ENCODE measurements around the gene NME9. TPM values are rescaled to one million over a fixed set of nuclear protein-coding genes. Genes with fewer than 3 reads are reported as not detected.

Gene NME9
- total RNA-seq, 1 experiment from 2014 or later = not detected

GRCh38 chr3:138362538-138362937 lies 32.9 kb upstream of the NME9 start:
- intact Hi-C loops (cut with micrococcal nuclease; ENCODE audit: unreplicated experiment) = no loop called here
- no peaks in the 10 kb centered on the region for H3K27me3 Mint-ChIP-seq (ENCODE audit: insufficient read depth, unreplicated experiment)
- Histone ChIP-seq H3K4me3 (ENCODE audit: low read depth, low read length) (no peak overlapping the region), H3K4me1 (no peaks in the 10 kb centered on the region), H3K36me3 (ENCODE audit: control insufficient read depth, insufficient read depth, low read length) (no peaks in the 10 kb centered on the region), H3K9me3 (no peaks in the 10 kb centered on the region), H3K27me3 (replicated peaks; ENCODE audit: control insufficient read depth, insufficient read depth, low read length) (no peaks in the 10 kb centered on the region)
- no peak overlapping the region for H3K4me3 Mint-ChIP-seq (ENCODE audit: unreplicated experiment)
- no peaks in the 10 kb centered on the region for H3K36me3 Mint-ChIP-seq (ENCODE audit: insufficient read depth, unreplicated experiment)
- no peaks in the 10 kb centered on the region for H3K9me3 Mint-ChIP-seq (ENCODE audit: unreplicated experiment)
- H3K4me1 Mint-ChIP-seq (ENCODE audit: low read depth, unreplicated experiment) = no peaks in the 10 kb centered on the region
- no TSS peak for BruUV-seq (replicated peaks)
- DNase-seq = no peak
- no peak overlapping the region for H3K27ac Mint-ChIP-seq (ENCODE audit: unreplicated experiment)
- ChIA-PET POLR2A (no interaction called here), CTCF (no interaction called here)
- TF ChIP-seq CTCF (IDR thresholded peaks at IDR 0.05; ENCODE audit: insufficient read depth in 1 of 2, low read depth in 1 of 2, low read length in 1 of 2, severe bottlenecking in 1 of 2, unreplicated experiment in 1 of 2) = no peak

- Histone ChIP-seq H3K9me3 (no peaks in the 10 kb centered on the region), H3K36me3 (ENCODE audit: control insufficient read depth, insufficient read depth, low read length) (no peaks in the 10 kb centered on the region), H3K27me3 (replicated peaks; ENCODE audit: control insufficient read depth, insufficient read depth, low read length) (no peaks in the 10 kb centered on the region), H3K4me1 (no peaks in the 10 kb centered on the region), H3K4me3 (ENCODE audit: low read depth, low read length) (no peak overlapping the region)
- Mint-ChIP-seq H3K27ac (ENCODE audit: unreplicated experiment) (no peak overlapping the region), H3K9me3 (ENCODE audit: unreplicated experiment) (no peaks in the 10 kb centered on the region), H3K36me3 (ENCODE audit: insufficient read depth, unreplicated experiment) (no peaks in the 10 kb centered on the region), H3K4me3 (ENCODE audit: unreplicated experiment) (no peak overlapping the region), H3K27me3 (ENCODE audit: insufficient read depth, unreplicated experiment) (no peaks in the 10 kb centered on the region), H3K4me1 (ENCODE audit: low read depth, unreplicated experiment) (no peaks in the 10 kb centered on the region)
- CTCF ChIA-PET = no interaction called here
- BruUV-seq (replicated peaks) = no TSS peak
- TF ChIP-seq CTCF (IDR thresholded peaks at IDR 0.05; ENCODE audit: insufficient read depth in 1 of 2, low read depth in 1 of 2, low read length in 1 of 2, severe bottlenecking in 1 of 2, unreplicated experiment in 1 of 2) = no peak
- no peak for DNase-seq
- POLR2A ChIA-PET = no interaction called here
- intact Hi-C loops (cut with micrococcal nuclease; ENCODE audit: unreplicated experiment) = no loop called here
Observed at GRCh38 chr3:138361561-138361971, 31.9 kb upstream of the NME9 start.

- Mint-ChIP-seq H3K9me3 (ENCODE audit: unreplicated experiment) (no peaks in the 10 kb centered on the region), H3K4me3 (ENCODE audit: unreplicated experiment) (no peak overlapping the region), H3K27ac (ENCODE audit: unreplicated experiment) (no peak overlapping the region), H3K4me1 (ENCODE audit: low read depth, unreplicated experiment) (no peaks in the 10 kb centered on the region), H3K36me3 (ENCODE audit: insufficient read depth, unreplicated experiment) (no peaks in the 10 kb centered on the region), H3K27me3 (ENCODE audit: insufficient read depth, unreplicated experiment) (no peaks in the 10 kb centered on the region)
- no peaks in the 10 kb centered on the region for H3K9me3 ChIP-seq
- H3K4me3 ChIP-seq (ENCODE audit: low read depth, low read length) = no peak overlapping the region
- no peak for DNase-seq
- ChIA-PET CTCF (no interaction called here), POLR2A (no interaction called here)
- no peaks in the 10 kb centered on the region for H3K36me3 ChIP-seq (ENCODE audit: control insufficient read depth, insufficient read depth, low read length)
- intact Hi-C loops (cut with micrococcal nuclease; ENCODE audit: unreplicated experiment) = no loop called here
- H3K4me1 ChIP-seq = no peaks in the 10 kb centered on the region
- TF ChIP-seq CTCF (IDR thresholded peaks at IDR 0.05; ENCODE audit: insufficient read depth in 1 of 2, low read depth in 1 of 2, low read length in 1 of 2, severe bottlenecking in 1 of 2, unreplicated experiment in 1 of 2) = no peak
- no peaks in the 10 kb centered on the region for H3K27me3 ChIP-seq (replicated peaks; ENCODE audit: control insufficient read depth, insufficient read depth, low read length)
- no TSS peak for BruUV-seq (replicated peaks)
Observed at GRCh38 chr3:138360869-138361525, 31.3 kb upstream of the NME9 start.
